ENCODE measurements around the gene GNAZ. TPM values are rescaled to one million over a fixed set of nuclear protein-coding genes. Genes with fewer than 3 reads are reported as not detected.

Gene GNAZ
- total RNA-seq, 1 experiment from 2014 or later = 6.0 TPM

DNA sequence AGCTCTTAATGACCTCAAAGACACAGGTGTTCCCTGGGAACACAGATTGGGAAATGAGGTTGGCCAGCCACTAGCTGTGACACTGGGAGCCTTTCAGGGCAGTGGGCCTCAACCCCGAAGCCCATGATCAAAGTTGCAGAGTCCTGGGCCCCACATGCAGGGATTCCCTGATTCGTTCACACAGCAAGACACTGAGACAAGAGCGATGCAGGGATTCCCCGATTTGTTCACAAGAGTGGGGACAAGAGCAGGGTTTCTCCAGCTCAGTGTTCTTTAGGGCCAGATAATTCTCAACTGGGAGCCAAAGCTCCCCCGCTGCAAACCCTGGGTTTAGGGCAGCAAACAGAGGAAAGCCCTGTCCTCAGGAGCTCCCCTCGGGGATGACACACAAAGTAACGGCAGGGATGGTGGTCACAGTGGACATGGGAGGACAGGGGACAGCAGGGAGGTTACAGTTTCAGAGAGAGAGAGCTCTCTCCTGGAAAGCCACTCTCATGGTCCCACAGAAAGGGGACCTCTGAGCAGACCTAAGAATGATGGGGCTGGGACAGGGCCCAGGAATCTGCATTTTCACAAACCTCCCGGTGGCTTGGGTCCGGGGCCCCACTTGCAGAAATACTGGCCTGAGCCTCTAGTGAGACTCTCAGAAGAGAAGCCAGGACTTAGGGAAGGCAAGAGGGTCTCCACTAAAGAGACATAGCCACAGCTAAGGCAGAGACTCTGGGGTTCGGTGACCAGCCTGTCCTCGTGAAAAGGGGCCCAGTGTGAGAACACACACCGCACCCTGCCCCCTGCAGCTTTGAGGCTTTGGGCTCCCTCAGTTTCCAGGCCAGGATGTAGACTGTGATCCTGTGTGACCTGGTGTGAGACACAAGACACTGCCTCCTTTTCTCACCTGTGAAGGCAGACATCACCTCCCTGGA lies 7.4 kb upstream of the GNAZ start:
- H3K4me1 Mint-ChIP-seq (ENCODE audit: low read depth, unreplicated experiment) = no peaks in the 10 kb centered on the region
- intact Hi-C loops (cut with micrococcal nuclease; ENCODE audit: unreplicated experiment) = no loop called here
- CTCF ChIA-PET = interaction anchor here (0.8 kb wide), 1 partner anchor 22 kb away, joined by 3 read pairs; no protein-coding TSS in a partner anchor
- no peak overlapping the region for H3K27ac Mint-ChIP-seq (ENCODE audit: unreplicated experiment)
- DNase-seq = no peak
- no peaks in the 10 kb centered on the region for H3K36me3 Mint-ChIP-seq (ENCODE audit: insufficient read depth, unreplicated experiment)
- peaks cover 25% of the 10 kb centered on the region for H3K27me3 Mint-ChIP-seq (ENCODE audit: unreplicated experiment)
- H3K4me3 Mint-ChIP-seq (ENCODE audit: low read depth, unreplicated experiment) = no peak overlapping the region
- no TSS peak for BruUV-seq (replicated peaks)
- no peaks in the 10 kb centered on the region for H3K9me3 Mint-ChIP-seq (ENCODE audit: low read depth, unreplicated experiment)
- TF ChIP-seq, protein P1, sequence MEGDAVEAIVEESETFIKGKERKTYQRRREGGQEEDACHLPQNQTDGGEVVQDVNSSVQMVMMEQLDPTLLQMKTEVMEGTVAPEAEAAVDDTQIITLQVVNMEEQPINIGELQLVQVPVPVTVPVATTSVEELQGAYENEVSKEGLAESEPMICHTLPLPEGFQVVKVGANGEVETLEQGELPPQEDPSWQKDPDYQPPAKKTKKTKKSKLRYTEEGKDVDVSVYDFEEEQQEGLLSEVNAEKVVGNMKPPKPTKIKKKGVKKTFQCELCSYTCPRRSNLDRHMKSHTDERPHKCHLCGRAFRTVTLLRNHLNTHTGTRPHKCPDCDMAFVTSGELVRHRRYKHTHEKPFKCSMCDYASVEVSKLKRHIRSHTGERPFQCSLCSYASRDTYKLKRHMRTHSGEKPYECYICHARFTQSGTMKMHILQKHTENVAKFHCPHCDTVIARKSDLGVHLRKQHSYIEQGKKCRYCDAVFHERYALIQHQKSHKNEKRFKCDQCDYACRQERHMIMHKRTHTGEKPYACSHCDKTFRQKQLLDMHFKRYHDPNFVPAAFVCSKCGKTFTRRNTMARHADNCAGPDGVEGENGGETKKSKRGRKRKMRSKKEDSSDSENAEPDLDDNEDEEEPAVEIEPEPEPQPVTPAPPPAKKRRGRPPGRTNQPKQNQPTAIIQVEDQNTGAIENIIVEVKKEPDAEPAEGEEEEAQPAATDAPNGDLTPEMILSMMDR (IDR thresholded peaks at IDR 0.05; ENCODE audit: unreplicated experiment) = no peak

DNA sequence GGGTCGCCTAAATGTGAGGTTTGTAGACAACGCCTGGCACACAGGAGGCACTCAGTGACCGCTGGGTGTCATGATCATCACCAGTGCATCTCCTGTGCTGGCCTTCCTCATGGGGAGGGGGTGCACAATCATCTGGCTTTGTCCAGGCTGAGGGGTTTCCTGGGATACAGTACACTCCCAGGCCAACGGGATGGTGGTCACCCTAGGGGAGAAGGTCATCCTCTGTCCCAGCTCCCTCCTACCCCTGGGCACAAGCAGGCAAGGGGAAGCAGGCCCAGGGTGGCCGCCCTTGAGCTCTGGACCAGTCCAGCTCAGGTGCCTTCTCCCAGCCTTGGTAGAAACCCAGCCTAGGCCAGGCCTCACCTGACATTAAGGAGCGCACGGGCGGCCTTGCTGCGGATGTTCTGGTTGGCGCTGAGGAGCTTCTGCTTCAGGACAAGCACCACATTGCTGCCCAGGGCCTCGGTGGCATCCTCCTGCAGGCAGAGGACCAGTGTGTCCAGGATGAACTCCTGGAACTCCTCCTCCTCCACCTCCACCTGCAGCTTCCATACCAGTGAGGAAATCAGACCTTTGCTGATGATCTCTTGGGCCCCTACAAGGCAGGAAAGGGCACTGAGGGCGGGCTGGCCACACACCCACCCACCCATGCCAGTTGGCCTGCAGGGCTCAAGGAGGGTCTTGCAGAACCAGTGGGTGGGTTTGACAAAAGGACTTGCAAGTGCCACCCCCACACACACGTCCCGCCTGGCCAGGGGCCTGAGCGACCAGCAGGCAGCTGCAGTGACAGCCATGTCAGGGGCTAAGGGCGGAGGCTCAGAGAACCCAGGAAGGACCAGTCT lies 6.6 kb upstream of the GNAZ start:
- no TSS peak for BruUV-seq (replicated peaks)
- no peaks in the 10 kb centered on the region for H3K9me3 Mint-ChIP-seq (ENCODE audit: low read depth, unreplicated experiment)
- H3K4me3 Mint-ChIP-seq (ENCODE audit: low read depth, unreplicated experiment) = no peak overlapping the region
- no peaks in the 10 kb centered on the region for H3K36me3 Mint-ChIP-seq (ENCODE audit: insufficient read depth, unreplicated experiment)
- peaks cover 31% of the 10 kb centered on the region for H3K27me3 Mint-ChIP-seq (ENCODE audit: unreplicated experiment)
- no peaks in the 10 kb centered on the region for H3K4me1 Mint-ChIP-seq (ENCODE audit: low read depth, unreplicated experiment)
- intact Hi-C loops (cut with micrococcal nuclease; ENCODE audit: unreplicated experiment) = no loop called here
- no peak overlapping the region for H3K27ac Mint-ChIP-seq (ENCODE audit: unreplicated experiment)
- DNase-seq = no peak
- TF ChIP-seq, protein P1 (IDR thresholded peaks at IDR 0.05; ENCODE audit: unreplicated experiment) = no peak
- CTCF ChIA-PET = interaction anchor here (0.6 to 0.9 kb wide), 3 partner anchors 10 to 354 kb away, joined by 3 to 7 read pairs (median 3); no protein-coding TSS in a partner anchor

DNA sequence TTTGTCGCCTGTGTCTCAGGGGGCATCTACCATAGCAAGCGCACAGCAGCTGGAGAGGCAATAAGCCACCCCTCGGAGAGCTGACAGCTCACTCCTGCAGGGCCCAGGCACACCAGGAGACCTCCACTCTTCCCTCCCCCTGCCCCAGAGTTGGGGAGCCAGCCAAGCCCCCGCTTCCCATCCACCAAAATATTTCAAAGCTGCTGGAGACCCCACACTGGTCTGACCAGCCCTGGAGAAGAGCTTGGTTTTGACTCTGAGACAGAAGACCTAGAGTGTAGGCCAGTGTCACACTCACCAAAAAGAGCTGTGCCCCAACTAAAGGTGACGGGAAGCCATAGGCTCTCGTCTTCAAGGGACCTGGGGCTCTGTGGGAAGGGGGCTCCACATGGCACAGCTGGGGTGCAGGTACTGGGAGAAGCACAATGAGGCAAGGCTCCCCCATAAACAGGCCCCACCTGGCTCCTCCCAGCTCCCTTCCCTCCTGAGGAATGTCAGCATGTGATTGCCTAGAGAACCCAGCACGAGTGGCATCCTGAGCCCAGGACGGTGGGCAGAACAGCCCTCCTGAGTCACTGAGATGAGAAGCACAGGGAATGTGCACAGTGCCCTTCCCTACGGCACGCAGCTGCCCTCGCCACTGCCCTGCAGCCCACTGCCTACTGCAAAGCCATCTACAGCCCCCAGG lies 5.8 kb upstream of the GNAZ start:
- TF ChIP-seq, protein P1 (IDR thresholded peaks at IDR 0.05; ENCODE audit: unreplicated experiment) = no peak
- Mint-ChIP-seq H3K9me3 (ENCODE audit: low read depth, unreplicated experiment) (no peaks in the 10 kb centered on the region), H3K4me3 (ENCODE audit: low read depth, unreplicated experiment) (no peak overlapping the region), H3K27me3 (ENCODE audit: unreplicated experiment) (peaks cover 32% of the 10 kb centered on the region), H3K27ac (ENCODE audit: unreplicated experiment) (no peak overlapping the region), H3K36me3 (ENCODE audit: insufficient read depth, unreplicated experiment) (peaks cover under 1% of the 10 kb centered on the region), H3K4me1 (ENCODE audit: low read depth, unreplicated experiment) (no peaks in the 10 kb centered on the region)
- CTCF ChIA-PET = interaction anchor here (0.6 to 0.9 kb wide), 3 partner anchors 10 to 76 kb away, joined by 3 to 7 read pairs (median 4); no protein-coding TSS in a partner anchor
- DNase-seq = no peak
- no TSS peak for BruUV-seq (replicated peaks)
- intact Hi-C loops (cut with micrococcal nuclease; ENCODE audit: unreplicated experiment) = no loop called here

DNA sequence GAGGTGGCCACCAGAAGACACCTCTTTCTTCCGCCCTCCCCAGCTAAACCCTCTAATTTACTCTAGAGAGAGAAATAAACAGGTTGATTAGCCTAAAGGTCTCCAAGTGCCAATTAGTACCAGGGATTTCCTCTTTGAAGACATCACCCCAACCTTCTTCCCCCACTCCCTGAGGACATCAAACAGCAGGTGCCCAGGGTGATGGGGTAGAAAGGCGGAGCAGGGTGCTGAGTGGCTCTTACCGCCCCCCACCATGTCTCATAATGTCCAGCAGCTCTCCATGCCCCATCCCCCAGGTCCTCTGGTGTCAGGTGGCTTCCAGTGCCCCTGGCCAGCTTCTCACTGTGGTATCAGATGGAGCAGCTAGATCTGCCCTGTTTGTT lies 5.3 kb upstream of the GNAZ start:
- peaks cover 6% of the 10 kb centered on the region for H3K36me3 Mint-ChIP-seq (ENCODE audit: insufficient read depth, unreplicated experiment)
- CTCF ChIA-PET = interaction anchor here (0.7 kb wide), 1 partner anchor 13 kb away, joined by 4 read pairs; no protein-coding TSS in a partner anchor
- no peak overlapping the region for H3K27ac Mint-ChIP-seq (ENCODE audit: unreplicated experiment)

More for the DNA sequence above, 5.3 kb upstream of the GNAZ start:
- TF ChIP-seq, protein P1 (IDR thresholded peaks at IDR 0.05; ENCODE audit: unreplicated experiment) = no peak
- H3K9me3 Mint-ChIP-seq (ENCODE audit: low read depth, unreplicated experiment) = no peaks in the 10 kb centered on the region
- no peaks in the 10 kb centered on the region for H3K4me1 Mint-ChIP-seq (ENCODE audit: low read depth, unreplicated experiment)
- H3K4me3 Mint-ChIP-seq (ENCODE audit: low read depth, unreplicated experiment) = no peak overlapping the region
- H3K27me3 Mint-ChIP-seq (ENCODE audit: unreplicated experiment) = peaks cover 32% of the 10 kb centered on the region
- intact Hi-C loops (cut with micrococcal nuclease; ENCODE audit: unreplicated experiment) = no loop called here
- no TSS peak for BruUV-seq (replicated peaks)
- DNase-seq = no peak

Measured in Calu3 (cell line).